GM12873 (cell line): ENCODE measurements around the gene ZNF32.

Source experiments
- TF ChIP-seq, protein P1 (sequence below): IDR thresholded peaks from 2 replicates; pipeline ENCODE4 v1.5.1; 2012; ENCODE audit warnings: low read depth, mild to moderate bottlenecking, moderate library complexity, low read length, control low read depth; ENCODE audit not compliant: insufficient read depth; ENCODE audit errors: missing control alignments

Gene ZNF32

DNA sequence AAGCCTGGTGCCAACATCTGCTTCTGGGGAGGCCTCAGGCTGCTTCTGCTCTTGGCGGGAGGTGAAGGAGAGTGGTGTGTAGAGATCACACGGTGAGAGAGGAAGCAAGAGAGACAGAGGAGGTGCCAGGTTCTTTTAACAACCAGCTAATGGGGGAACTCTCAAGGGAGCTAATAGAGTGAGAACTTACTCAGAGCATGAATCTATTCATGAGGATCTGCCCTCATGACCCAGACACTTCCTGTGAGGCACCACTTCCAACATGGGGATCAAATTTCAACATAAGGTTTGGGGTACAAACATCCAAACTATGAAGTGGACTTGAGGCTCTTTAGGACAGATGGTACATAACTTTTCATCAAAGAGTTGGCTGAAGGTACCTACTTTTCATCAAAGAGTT is 5.1 kb upstream of the ZNF32 start:
- TF ChIP-seq, protein P1, sequence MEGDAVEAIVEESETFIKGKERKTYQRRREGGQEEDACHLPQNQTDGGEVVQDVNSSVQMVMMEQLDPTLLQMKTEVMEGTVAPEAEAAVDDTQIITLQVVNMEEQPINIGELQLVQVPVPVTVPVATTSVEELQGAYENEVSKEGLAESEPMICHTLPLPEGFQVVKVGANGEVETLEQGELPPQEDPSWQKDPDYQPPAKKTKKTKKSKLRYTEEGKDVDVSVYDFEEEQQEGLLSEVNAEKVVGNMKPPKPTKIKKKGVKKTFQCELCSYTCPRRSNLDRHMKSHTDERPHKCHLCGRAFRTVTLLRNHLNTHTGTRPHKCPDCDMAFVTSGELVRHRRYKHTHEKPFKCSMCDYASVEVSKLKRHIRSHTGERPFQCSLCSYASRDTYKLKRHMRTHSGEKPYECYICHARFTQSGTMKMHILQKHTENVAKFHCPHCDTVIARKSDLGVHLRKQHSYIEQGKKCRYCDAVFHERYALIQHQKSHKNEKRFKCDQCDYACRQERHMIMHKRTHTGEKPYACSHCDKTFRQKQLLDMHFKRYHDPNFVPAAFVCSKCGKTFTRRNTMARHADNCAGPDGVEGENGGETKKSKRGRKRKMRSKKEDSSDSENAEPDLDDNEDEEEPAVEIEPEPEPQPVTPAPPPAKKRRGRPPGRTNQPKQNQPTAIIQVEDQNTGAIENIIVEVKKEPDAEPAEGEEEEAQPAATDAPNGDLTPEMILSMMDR, result no peak

DNA sequence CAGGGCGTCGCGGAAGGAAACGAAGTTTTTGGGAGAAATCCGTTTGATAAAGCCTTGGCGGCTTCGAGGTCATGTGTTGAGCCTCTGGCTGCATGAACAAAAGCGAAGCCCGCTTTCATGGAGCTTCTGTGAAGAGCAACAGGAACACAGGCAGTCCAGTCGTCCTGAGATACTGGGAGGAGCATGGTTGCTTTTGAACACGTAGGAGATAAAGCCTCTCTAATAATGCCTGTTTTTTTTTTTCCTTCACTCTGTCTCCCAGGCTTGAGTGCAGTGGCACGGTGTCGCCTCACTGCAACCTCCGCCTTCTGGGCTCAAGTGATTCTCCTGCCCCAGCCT is 473 bp upstream of the ZNF32 start:
- TF ChIP-seq, protein P1, result no peak

DNA sequence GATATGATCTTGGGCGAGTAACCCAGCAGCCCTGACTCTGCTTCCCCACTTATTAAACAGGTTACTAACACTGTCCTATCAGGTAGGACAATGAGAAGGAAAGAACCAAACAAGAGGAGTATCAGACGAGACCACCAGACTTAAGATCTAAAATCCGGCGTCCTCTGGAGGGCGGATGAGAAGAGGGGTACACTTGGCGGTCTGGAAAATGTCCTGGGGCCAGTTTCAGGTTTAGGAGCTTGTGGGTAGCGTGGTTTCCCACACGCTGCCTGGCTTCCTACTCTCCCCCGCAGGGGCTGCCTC is 635 bp downstream of the ZNF32 start:
- TF ChIP-seq, protein P1, result no peak

DNA sequence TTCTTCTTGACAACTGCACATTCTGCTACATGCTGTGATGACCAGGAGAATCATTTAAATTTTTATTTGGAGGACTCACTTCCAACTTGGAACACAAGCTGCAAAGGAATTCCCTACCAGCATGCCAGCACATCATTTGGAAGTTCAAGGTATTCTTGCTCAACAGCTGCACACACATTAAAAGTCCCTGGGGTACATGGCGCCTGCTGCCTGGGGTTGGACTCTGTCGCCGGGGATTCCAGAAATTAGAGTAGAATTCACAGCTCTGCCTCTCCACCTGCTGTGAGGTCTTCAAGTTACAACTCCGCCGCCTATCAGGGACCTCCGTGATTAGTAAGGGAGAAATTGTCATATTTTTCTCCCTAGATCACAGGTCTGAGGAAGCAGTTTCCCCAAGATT is 1.1 kb downstream of the ZNF32 start:
- TF ChIP-seq, protein P1, result no peak

DNA sequence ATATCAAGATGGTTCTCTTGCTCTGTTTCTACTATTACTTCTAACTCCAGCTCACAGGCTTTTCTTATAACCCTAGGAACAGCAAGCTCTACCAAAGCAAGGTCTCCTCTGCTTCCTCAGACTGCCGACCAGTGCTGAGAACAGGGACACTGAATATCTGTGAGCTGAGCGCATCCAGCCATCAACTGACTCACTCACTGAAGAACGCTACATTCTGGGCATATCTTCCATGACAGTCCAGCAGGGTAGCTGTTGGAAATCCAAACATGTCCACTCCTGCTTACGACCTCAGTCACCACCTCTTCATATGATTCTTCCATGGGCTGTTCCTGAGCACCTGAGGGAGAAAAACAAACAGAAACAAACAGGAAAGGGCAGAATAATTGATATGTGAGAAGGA is 2.8 kb downstream of the ZNF32 start:
- TF ChIP-seq, protein P1, result no peak

DNA sequence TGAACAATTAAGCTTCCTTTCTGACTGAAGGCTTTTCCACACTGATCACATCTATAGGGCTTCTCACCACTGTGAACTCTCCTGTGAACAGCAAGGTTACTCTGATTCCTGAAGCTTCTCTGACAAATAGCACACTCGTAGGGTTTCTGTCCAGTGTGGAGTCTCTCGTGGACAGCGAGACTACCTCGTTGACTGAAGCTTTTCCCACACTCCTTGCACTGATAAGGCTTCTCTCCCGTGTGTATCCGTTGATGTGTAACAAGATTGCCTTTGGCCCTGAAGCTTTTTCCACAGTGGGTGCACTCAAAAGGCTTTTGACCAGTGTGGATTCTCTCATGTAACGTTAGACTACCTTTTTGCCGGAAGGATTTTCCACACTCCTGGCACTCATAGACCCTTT is 4.4 kb downstream of the ZNF32 start:
- TF ChIP-seq, protein P1, result no peak

DNA sequence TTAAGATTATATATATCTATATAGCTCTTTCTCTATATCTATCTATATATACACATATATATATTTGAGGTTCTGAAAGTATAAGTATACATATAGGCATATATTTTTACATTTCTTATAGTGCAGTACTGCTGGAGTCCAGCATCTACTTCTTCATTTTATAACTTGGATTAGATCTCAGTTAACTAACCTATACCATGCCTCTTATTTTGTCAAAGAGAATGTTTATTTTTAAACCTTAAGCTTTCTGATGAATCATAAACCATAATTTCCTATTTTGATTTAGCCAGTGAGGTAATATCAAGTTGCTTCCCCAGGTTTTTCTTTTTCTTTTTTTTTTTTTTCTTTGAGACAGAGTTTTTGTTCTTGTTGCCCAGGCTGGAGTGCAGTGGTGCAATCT is 8.1 kb downstream of the ZNF32 start:
- TF ChIP-seq, protein P1, result no peak

DNA sequence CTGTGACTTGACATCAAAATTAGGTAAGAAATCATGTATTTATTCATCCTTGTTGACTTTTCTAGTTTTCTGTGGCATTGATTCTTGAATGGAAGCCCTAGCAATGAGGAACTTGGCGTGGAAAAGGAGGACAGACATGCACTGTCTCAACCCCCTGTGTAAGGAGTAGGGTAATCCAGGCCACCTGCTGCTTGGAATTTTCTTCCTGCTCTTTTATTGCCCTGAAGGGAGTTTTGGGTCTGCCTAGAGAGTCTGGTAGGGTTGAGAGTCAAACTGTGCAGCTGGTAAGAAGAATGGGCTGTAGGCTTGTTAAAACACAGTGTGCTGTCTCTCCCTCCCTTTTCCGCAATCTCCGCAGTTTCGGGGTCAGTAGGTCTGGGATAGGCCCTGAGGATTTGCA is 19.7 kb downstream of the ZNF32 start:
- TF ChIP-seq, protein P1, result no peak
